K562 (cell line): Measurements from ENCODE around the gene CAST. TPM values are rescaled to one million over a fixed set of nuclear protein-coding genes. Genes with fewer than 3 reads are reported as not detected.

ENCODE experiments used
- ATAC-seq: fragments of 200-7000 bp; cut with Tn5 transposase; 3 replicates; pipeline ENCODE4 v1.9.1; 2020; ENCODE audit warnings: moderate library complexity
- BruUV-seq: library from RNA; stranded (reverse); fragments of 400-500 nt; replicated peaks from 2 replicates; lab custom pipeline; 2021; lab: Mats Ljungman, UMichigan
- CTCF ChIA-PET: fragments of 300-600 bp; formaldehyde crosslinking; extraction: SDS; loops from one replicate; lab custom pipeline; 2021; ENCODE audit warnings: low intra/inter-chr PET ratio; lab: Yijun Ruan, JAX
- POLR2A ChIA-PET: fragments of 300-600, 350-650 bp; sonication (Branson Sonifier 250); formaldehyde crosslinking; extraction: SDS; loops from one replicate; lab custom pipeline; 2021; ENCODE audit warnings: antibody characterized with exemption, inconsistent platforms; lab: Yijun Ruan, JAX
- DNase-seq, 4 experiments: peaks; one replicate each; pipeline versions ENCODE4 v3.0.0 to v3.0.0-alpha.2; 2011 to 2018; ENCODE audit warnings: low spot score in 3 of 4, mixed read lengths in 3 of 4; ENCODE audit errors: extremely low read depth in 1 of 4
- FAIRE-seq: peaks from 2 replicates; lab custom pipeline; 2011; peaks lifted over from hg19 to GRCh38; lab: Jason Lieb, UNC
- H2AFZ ChIP-seq: 2 replicates; pipeline ENCODE4 v1.6.0; 2011; ENCODE audit warnings: low read depth, low read length, control low read depth, inconsistent platforms
- H3K27ac ChIP-seq: fragments of 200-600 bp; 3 replicates; pipeline ENCODE4 v1.8.0; 2011; ENCODE audit warnings: low read depth, mild to moderate bottlenecking, control low read depth, inconsistent platforms, low read length, moderate library complexity, mixed read lengths; ENCODE audit errors: extremely low read depth
- H3K27me3 ChIP-seq, 2 experiments: fragments of 300-600 bp in 1 of 2; 2 replicates in 1 of 2; 3 replicates in 1 of 2; pipeline versions ENCODE4 v1.6.0 to v1.8.0; 2011; ENCODE audit warnings: inconsistent platforms in 2 of 2, low read length in 2 of 2, mild to moderate bottlenecking in 1 of 2, mixed read lengths in 1 of 2, moderate library complexity in 1 of 2; ENCODE audit not compliant: control insufficient read depth in 2 of 2, insufficient read depth in 2 of 2
- H3K36me3 ChIP-seq: fragments of 300-600 bp; 3 replicates; pipeline ENCODE4 v1.8.0; 2011; ENCODE audit warnings: mild to moderate bottlenecking, low read length, inconsistent platforms; ENCODE audit not compliant: control insufficient read depth, insufficient read depth
- H3K4me1 ChIP-seq, 2 experiments: fragments of 200-600 bp in 1 of 2; replicated peaks in 1 of 2; 2 replicates in 1 of 2; 3 replicates in 1 of 2; pipeline versions ENCODE4 v1.5.1 to v1.8.0; 2011; ENCODE audit warnings: inconsistent platforms in 2 of 2, low read length in 2 of 2, mild to moderate bottlenecking in 1 of 2, mixed read lengths in 1 of 2, moderate library complexity in 1 of 2; ENCODE audit not compliant: control insufficient read depth in 2 of 2, insufficient read depth in 2 of 2
- H3K4me2 ChIP-seq: 2 replicates; pipeline ENCODE4 v1.6.1; 2011; ENCODE audit warnings: low read length, control low read depth, inconsistent platforms, mixed read lengths; ENCODE audit not compliant: insufficient read depth
- H3K4me3 ChIP-seq: fragments of 200-600 bp; sonication (generic), shearing (Covaris generic); 2 replicates; pipeline ENCODE4 v1.5.1; 2016; ENCODE audit warnings: control low read depth, inconsistent platforms
- H3K79me2 ChIP-seq: fragments of 200-600 bp; 3 replicates; pipeline ENCODE4 v1.8.0; 2011; ENCODE audit warnings: low read length, inconsistent platforms; ENCODE audit not compliant: control insufficient read depth, insufficient read depth
- H3K9ac ChIP-seq, 2 experiments: 2 replicates each; pipeline versions ENCODE4 v1.6.0 to v1.6.1; 2011; ENCODE audit warnings: low read depth in 2 of 2, low read length in 2 of 2, control low read depth in 1 of 2, inconsistent platforms in 1 of 2, mild to moderate bottlenecking in 1 of 2, mixed read lengths in 1 of 2; ENCODE audit not compliant: insufficient read depth in 1 of 2
- H3K9me1 ChIP-seq: one replicate; pipeline ENCODE4 v1.6.0; 2011; ENCODE audit warnings: inconsistent platforms, mild to moderate bottlenecking, low read length, moderate library complexity; ENCODE audit not compliant: control insufficient read depth, insufficient read depth
- H3K9me3 ChIP-seq: replicated peaks from 2 replicates; pipeline ENCODE4 v1.5.1; 2011; ENCODE audit warnings: low read depth, low read length, inconsistent platforms; ENCODE audit not compliant: control insufficient read depth, insufficient read depth
- H4K20me1 ChIP-seq: replicated peaks from 2 replicates; pipeline ENCODE4 v1.6.1; 2011; ENCODE audit warnings: low read length, inconsistent platforms, mixed read lengths; ENCODE audit not compliant: control insufficient read depth, insufficient read depth
- HDAC1 ChIP-seq, 2 experiments: fragments of 450-650 bp; IDR thresholded peaks; 2 replicates each; pipeline ENCODE4 v1.6.1; 2016 to 2017; ENCODE audit warnings: inconsistent platforms in 1 of 2, mild to moderate bottlenecking in 1 of 2, moderate library complexity in 1 of 2
- MAFF ChIP-seq: IDR thresholded peaks from 2 replicates; pipeline ENCODE4 v1.6.1; 2012; ENCODE audit warnings: low read length, improper control_type of control experiment
- WGBS: fragments of 100-300 bp; shearing (Covaris generic); methylation state at CpG from one replicate; pipeline ENCODE4 v1.1.6; 2016; ENCODE audit warnings: low coverage, mixed read lengths; ENCODE audit not compliant: insufficient coverage; ENCODE audit errors: missing lambda C conversion rate; 5-methylcytosine and 5-hydroxymethylcytosine counted together
- in situ Hi-C: fragments of 300-500 bp; cut with MboI; formaldehyde crosslinking; loops from 4 replicates; pipeline ENCODE4 v1.15.0; 2018; ENCODE audit warnings: inconsistent platforms, mixed read lengths
- intact Hi-C: fragments of 100-400 bp; cut with micrococcal nuclease; formaldehyde crosslinking; loops from 2 replicates; pipeline ENCODE4 v1.14.2; 2022
- polyA plus RNA-seq, 8 experiments: library from polyadenylated mRNA; depleted of rRNA in 4 of 8; stranded (reverse) in 5 of 8; unstranded in 3 of 8; fragments of >200 nt; fragmentation: Nextera tagmentation in 2 of 8; fragmentation: Illumina TruSeq in 1 of 8; extraction: Ambion mirVana in 2 of 8; extraction: Trizol in 1 of 8; gene quantifications; 2 replicates each; pipeline versions ENCODE4 v1.2.1 to v1.2.3, GENCODE V29; 2011 to 2014; ENCODE audit warnings: inconsistent platforms in 1 of 8, missing spikeins in 1 of 8
- total RNA-seq, 7 experiments: library from RNA; depleted of rRNA in 6 of 7; stranded (reverse); fragments of >200 nt in 6 of 7; fragmentation: Illumina TruSeq in 2 of 7; extraction: Trizol in 2 of 7; gene quantifications; 2 replicates each; pipeline versions ENCODE4 v1.2.1 to v1.2.3, GENCODE V29; 2011 to 2021; ENCODE audit warnings: low replicate concordance in 1 of 7
- TF ChIP-seq, protein P1 (sequence below), 2 experiments: fragments of 450-650 bp; IDR thresholded peaks; 2 replicates each; pipeline ENCODE4 v1.6.1; 2018; ENCODE audit warnings: mild to moderate bottlenecking in 2 of 2, low read depth in 1 of 2; ENCODE audit not compliant: partially characterized antibody in 2 of 2

Gene CAST
- total and polyA plus RNA-seq, 9 of the 15 experiments (the other 6 are each of a cell fraction or from before 2014, with no cell fraction given) = 55.5 to 136 (median 86.1) TPM

DNA sequence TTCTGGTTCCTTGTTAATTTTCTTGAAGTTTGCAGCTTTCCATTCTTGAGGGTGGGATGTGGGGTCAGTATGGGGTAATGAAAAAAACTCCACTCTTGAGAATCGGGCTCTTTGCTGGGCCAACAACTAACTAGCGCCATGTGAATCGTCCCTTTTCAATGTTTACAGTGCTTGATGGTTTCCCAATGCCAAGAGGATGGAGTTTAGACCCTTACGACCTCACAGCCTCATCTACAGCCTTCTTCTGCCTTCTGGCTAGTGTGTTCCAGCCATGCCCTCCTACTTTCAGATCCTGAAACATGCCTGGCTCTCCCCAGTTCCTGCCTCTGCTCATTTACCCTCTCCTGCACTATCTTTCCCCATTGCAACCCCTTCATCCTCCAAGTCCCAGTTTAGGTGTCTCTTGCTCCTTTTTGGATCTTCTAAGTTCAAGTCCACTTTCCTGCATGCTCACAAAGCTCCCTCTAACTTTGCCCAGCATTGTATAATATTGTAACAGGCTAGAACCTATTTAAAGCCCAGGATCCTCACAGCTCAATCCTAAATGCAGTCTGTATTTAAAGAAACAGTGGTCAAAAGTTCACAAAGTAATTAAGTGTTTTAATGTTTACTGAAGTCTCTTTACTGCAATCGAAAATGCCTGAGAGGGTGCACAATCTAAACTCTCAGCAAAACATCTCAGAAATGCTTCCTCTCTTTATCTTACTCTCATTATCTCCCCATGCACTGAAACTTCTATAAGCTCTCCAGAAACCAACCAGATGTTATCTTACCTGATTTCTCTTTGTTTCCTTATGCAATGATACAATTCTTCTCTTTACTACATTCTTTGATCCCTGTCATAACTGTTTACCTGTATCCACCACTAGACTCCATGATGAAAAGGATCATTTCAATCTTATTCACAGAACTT is 20.6 kb upstream of the CAST start:
- BruUV-seq = no TSS peak
- TF ChIP-seq, protein P1, sequence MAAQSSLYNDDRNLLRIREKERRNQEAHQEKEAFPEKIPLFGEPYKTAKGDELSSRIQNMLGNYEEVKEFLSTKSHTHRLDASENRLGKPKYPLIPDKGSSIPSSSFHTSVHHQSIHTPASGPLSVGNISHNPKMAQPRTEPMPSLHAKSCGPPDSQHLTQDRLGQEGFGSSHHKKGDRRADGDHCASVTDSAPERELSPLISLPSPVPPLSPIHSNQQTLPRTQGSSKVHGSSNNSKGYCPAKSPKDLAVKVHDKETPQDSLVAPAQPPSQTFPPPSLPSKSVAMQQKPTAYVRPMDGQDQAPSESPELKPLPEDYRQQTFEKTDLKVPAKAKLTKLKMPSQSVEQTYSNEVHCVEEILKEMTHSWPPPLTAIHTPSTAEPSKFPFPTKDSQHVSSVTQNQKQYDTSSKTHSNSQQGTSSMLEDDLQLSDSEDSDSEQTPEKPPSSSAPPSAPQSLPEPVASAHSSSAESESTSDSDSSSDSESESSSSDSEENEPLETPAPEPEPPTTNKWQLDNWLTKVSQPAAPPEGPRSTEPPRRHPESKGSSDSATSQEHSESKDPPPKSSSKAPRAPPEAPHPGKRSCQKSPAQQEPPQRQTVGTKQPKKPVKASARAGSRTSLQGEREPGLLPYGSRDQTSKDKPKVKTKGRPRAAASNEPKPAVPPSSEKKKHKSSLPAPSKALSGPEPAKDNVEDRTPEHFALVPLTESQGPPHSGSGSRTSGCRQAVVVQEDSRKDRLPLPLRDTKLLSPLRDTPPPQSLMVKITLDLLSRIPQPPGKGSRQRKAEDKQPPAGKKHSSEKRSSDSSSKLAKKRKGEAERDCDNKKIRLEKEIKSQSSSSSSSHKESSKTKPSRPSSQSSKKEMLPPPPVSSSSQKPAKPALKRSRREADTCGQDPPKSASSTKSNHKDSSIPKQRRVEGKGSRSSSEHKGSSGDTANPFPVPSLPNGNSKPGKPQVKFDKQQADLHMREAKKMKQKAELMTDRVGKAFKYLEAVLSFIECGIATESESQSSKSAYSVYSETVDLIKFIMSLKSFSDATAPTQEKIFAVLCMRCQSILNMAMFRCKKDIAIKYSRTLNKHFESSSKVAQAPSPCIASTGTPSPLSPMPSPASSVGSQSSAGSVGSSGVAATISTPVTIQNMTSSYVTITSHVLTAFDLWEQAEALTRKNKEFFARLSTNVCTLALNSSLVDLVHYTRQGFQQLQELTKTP (IDR thresholded peaks at IDR 0.05; ENCODE audit: low read depth in 1 of 2, partially characterized antibody in 2 of 2) = no peak
- TF ChIP-seq MAFF (no peak), HDAC1 (IDR thresholded peaks at IDR 0.05) (no peak)
- Histone ChIP-seq H4K20me1 (no peaks in the 10 kb centered on the region), H3K4me3 (no peak overlapping the region), H3K9me3 (no peaks in the 10 kb centered on the region), H3K4me1 (no peaks in the 10 kb centered on the region; a peak in 1 of 5 replicates), H2AFZ (no peak overlapping the region), H3K4me2 (no peak overlapping the region), H3K27ac (no peak overlapping the region), H3K9me1 (no peaks in the 10 kb centered on the region), H3K27me3 (peaks cover 6% of the 10 kb centered on the region in 2 experiments; a peak in 3 of 5 replicates), H3K36me3 (no peaks in the 10 kb centered on the region), H3K79me2 (no peaks in the 10 kb centered on the region), H3K9ac (no peak overlapping the region)
- POLR2A ChIA-PET = no interaction called here
- intact Hi-C loops (no loop called here), in situ Hi-C loops (no loop called here)
- ATAC-seq (no peak), DNase-seq (no peak), FAIRE-seq (no peak)
- CTCF ChIA-PET = no interaction called here
- WGBS = 0% methylated on average over 5 of the region's 5 CpGs
